ENCODE results near the gene ADGRG1. TPM values are rescaled to one million over a fixed set of nuclear protein-coding genes. Genes with fewer than 3 reads are reported as not detected.

Gene ADGRG1
- polyA plus RNA-seq, 3 donors, result 68.7 to 76.1 (median 75.6) TPM

GRCh38 chr16:57679767-57680482, 51.5 kb downstream of the ADGRG1 start:
- DNase-seq (ENCODE audit: low read depth in 3 of 3, low spot score in 2 of 3), result no peak

- DNase-seq (ENCODE audit: low read depth in 3 of 3, low spot score in 2 of 3), result no peak
Measured at GRCh38 chr16:57680842-57681375, 52.5 kb downstream of the ADGRG1 start.

- DNase-seq (ENCODE audit: low read depth in 3 of 3, low spot score in 2 of 3), result no peak
Measured at GRCh38 chr16:57681950-57682728, 53.7 kb downstream of the ADGRG1 start.

- no peak for DNase-seq (ENCODE audit: low read depth in 3 of 3, low spot score in 2 of 3)
Measured at GRCh38 chr16:57682809-57683635, 54.6 kb downstream of the ADGRG1 start.

- DNase-seq (ENCODE audit: low read depth in 3 of 3, low spot score in 2 of 3), result no peak
Measured at GRCh38 chr16:57683636-57684545, 55.5 kb downstream of the ADGRG1 start.

GRCh38 chr16:57684626-57685358, 56.4 kb downstream of the ADGRG1 start:
- DNase-seq (ENCODE audit: low read depth in 3 of 3, low spot score in 2 of 3), result no peak

- DNase-seq (ENCODE audit: low read depth in 3 of 3, low spot score in 2 of 3), result no peak
Measured at GRCh38 chr16:57685633-57686032, 57.2 kb downstream of the ADGRG1 start.

GRCh38 chr16:57686577-57686976, 58.1 kb downstream of the ADGRG1 start:
- DNase-seq (ENCODE audit: low read depth in 3 of 3, low spot score in 2 of 3), result no peak

- DNase-seq (ENCODE audit: low read depth in 3 of 3, low spot score in 2 of 3), result no peak
Measured at GRCh38 chr16:57687363-57687929, 59.0 kb downstream of the ADGRG1 start.

- no peak for DNase-seq (ENCODE audit: low read depth in 3 of 3, low spot score in 2 of 3)
Measured at GRCh38 chr16:57688487-57688986, 60.1 kb downstream of the ADGRG1 start.

- no peak for DNase-seq (ENCODE audit: low read depth in 3 of 3, low spot score in 2 of 3)
Measured at GRCh38 chr16:57688987-57689761, 60.7 kb downstream of the ADGRG1 start.

GRCh38 chr16:57689762-57690558, 61.5 kb downstream of the ADGRG1 start:
- DNase-seq (ENCODE audit: low read depth in 3 of 3, low spot score in 2 of 3), result no peak

- no peak for DNase-seq (ENCODE audit: low read depth in 3 of 3, low spot score in 2 of 3)
Measured at GRCh38 chr16:57690782-57691471, 62.5 kb downstream of the ADGRG1 start.

- DNase-seq (ENCODE audit: low read depth in 3 of 3, low spot score in 2 of 3), result no peak
Measured at GRCh38 chr16:57692636-57693035, 64.2 kb downstream of the ADGRG1 start.

GRCh38 chr16:57693550-57693949, 65.1 kb downstream of the ADGRG1 start:
- no peak for DNase-seq (ENCODE audit: low read depth in 3 of 3, low spot score in 2 of 3)

GRCh38 chr16:57694231-57694724, 65.8 kb downstream of the ADGRG1 start:
- no peak for DNase-seq (ENCODE audit: low read depth in 3 of 3, low spot score in 2 of 3)

Data from right renal cortex interstitium (tissue), 3 donors.